Measurements from ENCODE around the gene CDCA7L. TPM values are rescaled to one million over a fixed set of nuclear protein-coding genes. Genes with fewer than 3 reads are reported as not detected.

Gene CDCA7L
- total RNA-seq, 1 experiment from 2014 or later, result 107 TPM

DNA sequence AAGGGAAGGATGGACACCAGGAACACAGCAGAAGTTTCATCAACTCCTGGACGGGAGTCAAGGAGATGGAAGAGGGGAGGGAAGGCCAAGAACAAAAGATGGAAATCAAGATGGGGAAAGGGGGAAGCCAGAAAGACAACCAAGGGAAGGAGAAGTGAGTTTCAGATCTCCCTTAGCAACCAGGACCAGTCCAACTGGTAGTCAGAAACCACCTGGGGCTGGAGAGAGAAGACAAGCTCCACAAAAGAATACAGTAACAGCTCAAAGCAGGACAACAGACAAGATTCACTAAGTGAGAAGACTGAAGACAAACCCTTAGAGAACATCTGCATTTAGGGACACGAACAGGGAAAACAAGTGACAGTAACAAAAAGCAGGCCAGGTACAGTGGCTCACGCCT lies 30.6 kb downstream of the CDCA7L start (continued):
- TF ChIP-seq YY1 (IDR thresholded peaks at IDR 0.05; ENCODE audit: extremely low read depth, insufficient replicate concordance, low read depth, low read length) (no peak), EZH2 (IDR thresholded peaks at IDR 0.05) (no peak), SIN3A (IDR thresholded peaks at IDR 0.05; ENCODE audit: low read depth) (no peak), ZFX (IDR thresholded peaks at IDR 0.05) (no peak), JUND (IDR thresholded peaks at IDR 0.05) (no peak), POLR2AphosphoS5 (IDR thresholded peaks at IDR 0.05; ENCODE audit: low read depth, low read length) (no peak), MAX (IDR thresholded peaks at IDR 0.05) (no peak), CEBPB (IDR thresholded peaks at IDR 0.05; ENCODE audit: low read depth) (no peak), ELF1 (IDR thresholded peaks at IDR 0.05; ENCODE audit: borderline replicate concordance, low read depth) (no peak), ZNF274 (IDR thresholded peaks at IDR 0.05; ENCODE audit: low read depth, low read length) (no peak), RAD21 (IDR thresholded peaks at IDR 0.05; ENCODE audit: low read depth) (no peak), POLR2A (IDR thresholded peaks at IDR 0.05; ENCODE audit: borderline replicate concordance, extremely low read depth, insufficient read depth, insufficient read length) (no peak)
- TF ChIP-seq, protein P1, sequence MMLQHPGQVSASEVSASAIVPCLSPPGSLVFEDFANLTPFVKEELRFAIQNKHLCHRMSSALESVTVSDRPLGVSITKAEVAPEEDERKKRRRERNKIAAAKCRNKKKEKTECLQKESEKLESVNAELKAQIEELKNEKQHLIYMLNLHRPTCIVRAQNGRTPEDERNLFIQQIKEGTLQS (IDR thresholded peaks at IDR 0.05), result no peak

- Histone ChIP-seq H3K36me3 (ENCODE audit: control insufficient read depth in 1 of 2, insufficient read depth in 2 of 2, low read length in 2 of 2) (peaks cover 16 to 18% of the 10 kb centered on the region in 2 experiments; a peak in 3 of 4 replicates), H3K79me2 (ENCODE audit: insufficient read depth, low read length) (peaks cover 43% of the 10 kb centered on the region), H3K9me2 (ENCODE audit: insufficient read depth) (no peaks in the 10 kb centered on the region), H3K9ac (ENCODE audit: low read length) (no peak overlapping the region), H3K4me2 (ENCODE audit: low read length) (no peak overlapping the region), H2AFZ (ENCODE audit: low read depth, low read length, poor library complexity, severe bottlenecking) (no peak overlapping the region), H3K9me3 (ENCODE audit: control insufficient read depth in 1 of 2, insufficient read depth in 1 of 2, low read depth in 1 of 2, low read length in 2 of 2) (no peaks in the 10 kb centered on the region), H3K4me1 (ENCODE audit: control insufficient read depth in 1 of 2, insufficient read depth in 2 of 2, low read length in 2 of 2) (no peaks in the 10 kb centered on the region), H4K20me1 (ENCODE audit: insufficient read depth) (no peaks in the 10 kb centered on the region), H3K27ac (ENCODE audit: low read depth, low read length) (no peak overlapping the region), H3K4me3 (replicated peaks in 1 of 2; ENCODE audit: low read depth in 1 of 2, low read length in 2 of 2) (no peak overlapping the region), H3K27me3 (ENCODE audit: insufficient read depth, low read length) (no peaks in the 10 kb centered on the region)
- ChIA-PET RAD21 (ENCODE audit: low non-redundant PET in 1 of 2, low total read pairs in 2 of 2, uncharacterized antibody in 2 of 2, unreplicated experiment in 2 of 2) (no interaction called here), POLR2A (no interaction called here), CTCF (no interaction called here)
- ATAC-seq (no peak), DNase-seq (ENCODE audit: low read depth, low spot score) (no peak)
- no TSS peak for BruUV-seq (replicated peaks)
- no peak for TF ChIP-seq SIN3A (IDR thresholded peaks at IDR 0.05; ENCODE audit: low read depth)
- no peak for TF ChIP-seq EZH2 (IDR thresholded peaks at IDR 0.05)
- TF ChIP-seq SP1 (IDR thresholded peaks at IDR 0.05; ENCODE audit: low read depth), result no peak
- TF ChIP-seq TCF7L2 (IDR thresholded peaks at IDR 0.05; ENCODE audit: borderline replicate concordance, extremely low read depth, insufficient read depth, insufficient read length), result no peak
- TF ChIP-seq POLR2A (IDR thresholded peaks at IDR 0.05; ENCODE audit: borderline replicate concordance, extremely low read depth, insufficient read depth, insufficient read length), result no peak
- TF ChIP-seq, protein P2, sequence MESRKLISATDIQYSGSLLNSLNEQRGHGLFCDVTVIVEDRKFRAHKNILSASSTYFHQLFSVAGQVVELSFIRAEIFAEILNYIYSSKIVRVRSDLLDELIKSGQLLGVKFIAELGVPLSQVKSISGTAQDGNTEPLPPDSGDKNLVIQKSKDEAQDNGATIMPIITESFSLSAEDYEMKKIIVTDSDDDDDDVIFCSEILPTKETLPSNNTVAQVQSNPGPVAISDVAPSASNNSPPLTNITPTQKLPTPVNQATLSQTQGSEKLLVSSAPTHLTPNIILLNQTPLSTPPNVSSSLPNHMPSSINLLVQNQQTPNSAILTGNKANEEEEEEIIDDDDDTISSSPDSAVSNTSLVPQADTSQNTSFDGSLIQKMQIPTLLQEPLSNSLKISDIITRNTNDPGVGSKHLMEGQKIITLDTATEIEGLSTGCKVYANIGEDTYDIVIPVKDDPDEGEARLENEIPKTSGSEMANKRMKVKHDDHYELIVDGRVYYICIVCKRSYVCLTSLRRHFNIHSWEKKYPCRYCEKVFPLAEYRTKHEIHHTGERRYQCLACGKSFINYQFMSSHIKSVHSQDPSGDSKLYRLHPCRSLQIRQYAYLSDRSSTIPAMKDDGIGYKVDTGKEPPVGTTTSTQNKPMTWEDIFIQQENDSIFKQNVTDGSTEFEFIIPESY (IDR thresholded peaks at IDR 0.05; ENCODE audit: extremely low read depth, insufficient replicate concordance, low read length), result no peak
- TF ChIP-seq MAX (IDR thresholded peaks at IDR 0.05), result no peak
- no peak for TF ChIP-seq CEBPB (IDR thresholded peaks at IDR 0.05; ENCODE audit: low read depth)
- TF ChIP-seq SRF (IDR thresholded peaks at IDR 0.05; ENCODE audit: low read depth), result no peak
- TF ChIP-seq POLR2AphosphoS5 (IDR thresholded peaks at IDR 0.05; ENCODE audit: low read depth, low read length), result no peak
- no peak for TF ChIP-seq CTCF (IDR thresholded peaks at IDR 0.05 in 2 of 3, conservative IDR thresholded peaks at IDR 0.05 in 1 of 3; ENCODE audit: borderline replicate concordance in 1 of 3, insufficient read depth in 1 of 3, low read depth in 2 of 3, low read length in 2 of 3)
- TF ChIP-seq FOSL1 (IDR thresholded peaks at IDR 0.05; ENCODE audit: low read depth), result no peak
- no peak for TF ChIP-seq YY1 (IDR thresholded peaks at IDR 0.05; ENCODE audit: extremely low read depth, insufficient replicate concordance, low read depth, low read length)
- TF ChIP-seq, protein P1 (IDR thresholded peaks at IDR 0.05), result no peak
- no peak for TF ChIP-seq RAD21 (IDR thresholded peaks at IDR 0.05; ENCODE audit: low read depth)
- no peak for TF ChIP-seq ZFX (IDR thresholded peaks at IDR 0.05)
- intact Hi-C loops (cut with micrococcal nuclease), result no loop called here
These were observed 31.0 kb downstream of the CDCA7L start for GRCh38 chr7:21914671-21915070.
